GM23248 (cell line): Measurements from ENCODE around the gene TEX30.

Experiments used
- EZH2 ChIP-seq: fragments of 200-600 bp; sonication (generic); IDR thresholded peaks from 2 replicates; pipeline ENCODE4 v1.6.1; 2018; ENCODE audit warnings: antibody characterized with exemption, mild to moderate bottlenecking; ENCODE audit not compliant: insufficient read depth, poor library complexity, severe bottlenecking
- EZH2phosphoT487 ChIP-seq: fragments of 200-600 bp; sonication (generic); IDR thresholded peaks from 2 replicates; pipeline ENCODE4 v1.6.1; 2018; ENCODE audit warnings: antibody characterized with exemption, moderate library complexity, mild to moderate bottlenecking, low read depth; ENCODE audit not compliant: insufficient read depth

GRCh38 chr13:102776271-102776670 is 2.7 kb upstream of the TEX30 start:
- TF ChIP-seq EZH2: no peak
- TF ChIP-seq EZH2phosphoT487: no peak
